OCI-LY3 (cell line): ENCODE results near the gene PRXL2B.
A peak's percentile ranks its signal among the peaks of the same experiment; 100 is the strongest.

Experiments
- H2AFZ ChIP-seq: fragments of 200-600, 300-600 bp; shearing (Covaris generic); 2 replicates; pipeline ENCODE4 v1.6.0; 2014; ENCODE audit warnings: antibody characterized with exemption, low read depth, low read length
- H3K27ac ChIP-seq: fragments of 200-600, 300-600 bp; sonication (generic); 2 replicates; pipeline ENCODE4 v1.5.1; 2014; ENCODE audit warnings: mild to moderate bottlenecking, low read length, moderate library complexity, mixed read lengths
- H3K27me3 ChIP-seq: fragments of 200-600, 300-600 bp; sonication (generic); 2 replicates; pipeline ENCODE4 v1.6.1; 2014; ENCODE audit warnings: low read depth, low read length, mixed read lengths
- H3K36me3 ChIP-seq: fragments of 200-600, 300-600 bp; sonication (generic); replicated peaks from 2 replicates; pipeline ENCODE3; 2014; ENCODE audit warnings: low read depth, low read length, mixed read lengths
- H3K4me1 ChIP-seq: fragments of 300-600, 200-600 bp; sonication (generic); 2 replicates; pipeline ENCODE4 v1.6.1; 2014; ENCODE audit warnings: low read length, mixed read lengths
- H3K4me2 ChIP-seq: fragments of 200-600, 300-600 bp; sonication (generic); 2 replicates; pipeline ENCODE4 v1.6.1; 2014; ENCODE audit warnings: low read length, mixed read lengths
- H3K4me3 ChIP-seq: fragments of 300-600, 200-600 bp; sonication (generic); 2 replicates; pipeline ENCODE4 v1.5.1; 2014; ENCODE audit warnings: antibody characterized with exemption, mild to moderate bottlenecking, low read length, moderate library complexity
- H3K79me2 ChIP-seq: fragments of 300-600, 200-600 bp; shearing (Covaris generic); 2 replicates; pipeline ENCODE4 v1.6.1; 2014; ENCODE audit warnings: mild to moderate bottlenecking, low read length, mixed read lengths
- H3K9ac ChIP-seq: fragments of 300-600, 200-600 bp; shearing (Covaris generic); 2 replicates; pipeline ENCODE4 v1.6.0; 2014; ENCODE audit warnings: mild to moderate bottlenecking, low read length, moderate library complexity
- H3K9me3 ChIP-seq: fragments of 200-600, 300-600 bp; shearing (Covaris generic); 2 replicates; pipeline ENCODE4 v1.6.1; 2014; ENCODE audit warnings: low read length, mixed read lengths; ENCODE audit not compliant: insufficient read depth
- H4K20me1 ChIP-seq: fragments of 200-600, 300-600 bp; sonication (generic); 2 replicates; pipeline ENCODE4 v1.6.1; 2016; ENCODE audit warnings: low read length, mixed read lengths; ENCODE audit not compliant: insufficient read depth
- CTCF ChIP-seq: fragments of 200-600, 300-600 bp; sonication (generic); IDR thresholded peaks from 2 replicates; pipeline ENCODE4 v1.5.1; 2014; ENCODE audit warnings: antibody characterized with exemption, low read length, low read depth
- EZH2phosphoT487 ChIP-seq: fragments of 200-600 bp; shearing (Covaris generic); IDR thresholded peaks from 2 replicates; pipeline ENCODE4 v1.6.1; 2018; ENCODE audit warnings: antibody characterized with exemption, mixed run types, low read depth

PRXL2B gene

GRCh38 chr1:2583871-2584351 lies 2.7 kb upstream of the PRXL2B start:
- no peaks in the 10 kb centered on the region for H3K27me3 ChIP-seq
- no peaks in the 10 kb centered on the region for H4K20me1 ChIP-seq
- no peak overlapping the region for H3K4me2 ChIP-seq
- H3K79me2 ChIP-seq = peaks cover 10% of the 10 kb centered on the region; the same call in 1 of the 2 replicates
- H3K27ac ChIP-seq = peak overlapping the region; percentile 93
- H3K4me3 ChIP-seq = no peak overlapping the region
- H3K4me1 ChIP-seq = peaks cover 51% of the 10 kb centered on the region
- H3K9me3 ChIP-seq = no peaks in the 10 kb centered on the region
- H2AFZ ChIP-seq = no peak overlapping the region
- peaks cover 3% of the 10 kb centered on the region for H3K36me3 ChIP-seq
- H3K9ac ChIP-seq = no peak overlapping the region
- TF ChIP-seq CTCF (no peak), EZH2phosphoT487 (no peak)

DNA sequence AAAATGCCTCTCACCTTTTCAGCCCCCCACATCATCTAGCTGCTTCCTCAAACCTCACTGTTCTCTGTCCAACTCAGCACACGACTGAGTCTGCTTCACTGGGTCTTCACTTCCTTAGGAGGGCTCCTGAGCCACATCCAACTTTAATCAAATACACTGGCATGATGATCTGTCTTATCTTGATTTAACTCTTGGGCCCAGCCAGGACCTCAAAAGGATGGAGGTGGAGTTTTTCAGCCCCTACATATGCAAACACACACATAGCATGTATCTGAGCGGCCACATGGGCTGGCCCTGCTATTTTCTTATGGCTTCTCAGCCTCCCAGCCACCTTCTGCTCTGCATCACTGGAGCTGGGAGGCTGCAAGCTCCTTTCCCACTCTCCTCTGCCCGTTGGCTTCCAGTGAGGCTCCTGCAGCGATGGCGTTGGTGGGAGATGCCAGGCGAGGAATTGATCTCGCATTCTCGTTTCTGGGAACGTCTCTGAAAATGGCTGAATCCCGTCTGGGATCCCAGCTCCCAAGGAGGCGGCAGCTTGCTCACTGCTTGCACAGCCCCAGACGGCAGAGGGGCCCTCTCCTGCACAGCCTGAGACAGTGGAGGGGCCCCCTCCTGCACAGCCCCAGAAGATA lies 1.8 kb upstream of the PRXL2B start:
- Histone ChIP-seq H2AFZ (no peak overlapping the region), H3K4me3 (peak overlapping the region; percentile 97)
- TF ChIP-seq EZH2phosphoT487 (no peak), CTCF (no peak)

GRCh38 chr1:2585318-2586092 lies 1.1 kb upstream of the PRXL2B start:
- peak; percentile 21; the same call in 1 of the 2 replicates for TF ChIP-seq CTCF
- no peak for TF ChIP-seq EZH2phosphoT487
- Histone ChIP-seq H3K27ac (peak overlapping the region; percentile 93), H3K27me3 (no peaks in the 10 kb centered on the region), H3K9ac (peak overlapping the region; percentile 95), H4K20me1 (no peaks in the 10 kb centered on the region), H3K79me2 (peaks cover 10% of the 10 kb centered on the region; the same call in 1 of the 2 replicates), H3K4me3 (peak overlapping the region; percentile 97), H3K9me3 (no peaks in the 10 kb centered on the region), H3K4me2 (peak overlapping the region; percentile 90), H2AFZ (no peak overlapping the region), H3K4me1 (peaks cover 38% of the 10 kb centered on the region), H3K36me3 (peaks cover 3% of the 10 kb centered on the region)

More for the DNA sequence above, 1.8 kb upstream of the PRXL2B start:
- Histone ChIP-seq H3K27me3 (no peaks in the 10 kb centered on the region), H3K27ac (peak overlapping the region; percentile 93), H3K79me2 (peaks cover 10% of the 10 kb centered on the region; the same call in 1 of the 2 replicates), H3K36me3 (peaks cover 3% of the 10 kb centered on the region), H3K9me3 (no peaks in the 10 kb centered on the region), H3K9ac (peak overlapping the region; percentile 95), H3K4me2 (peak overlapping the region; percentile 90), H3K4me1 (peaks cover 43% of the 10 kb centered on the region), H4K20me1 (no peaks in the 10 kb centered on the region)
